K562 (cell line): Measurements from ENCODE around the gene PRELID3B. TPM values are rescaled to one million over a fixed set of nuclear protein-coding genes. Genes with fewer than 3 reads are reported as not detected.

ENCODE experiments used
- ATAC-seq: fragments of 200-7000 bp; cut with Tn5 transposase; 3 replicates; pipeline ENCODE4 v1.9.1; 2020; ENCODE audit warnings: moderate library complexity
- BruUV-seq: library from RNA; stranded (reverse); fragments of 400-500 nt; replicated peaks from 2 replicates; lab custom pipeline; 2021; lab: Mats Ljungman, UMichigan
- CTCF ChIA-PET: fragments of 300-600 bp; formaldehyde crosslinking; extraction: SDS; loops from one replicate; lab custom pipeline; 2021; ENCODE audit warnings: low intra/inter-chr PET ratio; lab: Yijun Ruan, JAX
- POLR2A ChIA-PET: fragments of 300-600, 350-650 bp; sonication (Branson Sonifier 250); formaldehyde crosslinking; extraction: SDS; loops from one replicate; lab custom pipeline; 2021; ENCODE audit warnings: antibody characterized with exemption, inconsistent platforms; lab: Yijun Ruan, JAX
- DNase-seq, 4 experiments: peaks; one replicate each; pipeline versions ENCODE4 v3.0.0 to v3.0.0-alpha.2; 2011 to 2018; ENCODE audit warnings: low spot score in 3 of 4, mixed read lengths in 3 of 4; ENCODE audit errors: extremely low read depth in 1 of 4
- FAIRE-seq: peaks from 2 replicates; lab custom pipeline; 2011; peaks lifted over from hg19 to GRCh38; lab: Jason Lieb, UNC
- H2AFZ ChIP-seq: 2 replicates; pipeline ENCODE4 v1.6.0; 2011; ENCODE audit warnings: low read depth, low read length, control low read depth, inconsistent platforms
- H3K27ac ChIP-seq: fragments of 200-600 bp; 3 replicates; pipeline ENCODE4 v1.8.0; 2011; ENCODE audit warnings: low read depth, mild to moderate bottlenecking, control low read depth, inconsistent platforms, low read length, moderate library complexity, mixed read lengths; ENCODE audit errors: extremely low read depth
- H3K27me3 ChIP-seq, 2 experiments: fragments of 300-600 bp in 1 of 2; 2 replicates in 1 of 2; 3 replicates in 1 of 2; pipeline versions ENCODE4 v1.6.0 to v1.8.0; 2011; ENCODE audit warnings: inconsistent platforms in 2 of 2, low read length in 2 of 2, mild to moderate bottlenecking in 1 of 2, mixed read lengths in 1 of 2, moderate library complexity in 1 of 2; ENCODE audit not compliant: control insufficient read depth in 2 of 2, insufficient read depth in 2 of 2
- H3K36me3 ChIP-seq: fragments of 300-600 bp; 3 replicates; pipeline ENCODE4 v1.8.0; 2011; ENCODE audit warnings: mild to moderate bottlenecking, low read length, inconsistent platforms; ENCODE audit not compliant: control insufficient read depth, insufficient read depth
- H3K4me1 ChIP-seq, 2 experiments: fragments of 200-600 bp in 1 of 2; replicated peaks in 1 of 2; 2 replicates in 1 of 2; 3 replicates in 1 of 2; pipeline versions ENCODE4 v1.5.1 to v1.8.0; 2011; ENCODE audit warnings: inconsistent platforms in 2 of 2, low read length in 2 of 2, mild to moderate bottlenecking in 1 of 2, mixed read lengths in 1 of 2, moderate library complexity in 1 of 2; ENCODE audit not compliant: control insufficient read depth in 2 of 2, insufficient read depth in 2 of 2
- H3K4me2 ChIP-seq: 2 replicates; pipeline ENCODE4 v1.6.1; 2011; ENCODE audit warnings: low read length, control low read depth, inconsistent platforms, mixed read lengths; ENCODE audit not compliant: insufficient read depth
- H3K4me3 ChIP-seq: fragments of 200-600 bp; sonication (generic), shearing (Covaris generic); 2 replicates; pipeline ENCODE4 v1.5.1; 2016; ENCODE audit warnings: control low read depth, inconsistent platforms
- H3K79me2 ChIP-seq: fragments of 200-600 bp; 3 replicates; pipeline ENCODE4 v1.8.0; 2011; ENCODE audit warnings: low read length, inconsistent platforms; ENCODE audit not compliant: control insufficient read depth, insufficient read depth
- H3K9ac ChIP-seq, 2 experiments: 2 replicates each; pipeline versions ENCODE4 v1.6.0 to v1.6.1; 2011; ENCODE audit warnings: low read depth in 2 of 2, low read length in 2 of 2, control low read depth in 1 of 2, inconsistent platforms in 1 of 2, mild to moderate bottlenecking in 1 of 2, mixed read lengths in 1 of 2; ENCODE audit not compliant: insufficient read depth in 1 of 2
- H3K9me1 ChIP-seq: one replicate; pipeline ENCODE4 v1.6.0; 2011; ENCODE audit warnings: inconsistent platforms, mild to moderate bottlenecking, low read length, moderate library complexity; ENCODE audit not compliant: control insufficient read depth, insufficient read depth
- H3K9me3 ChIP-seq: replicated peaks from 2 replicates; pipeline ENCODE4 v1.5.1; 2011; ENCODE audit warnings: low read depth, low read length, inconsistent platforms; ENCODE audit not compliant: control insufficient read depth, insufficient read depth
- H4K20me1 ChIP-seq: replicated peaks from 2 replicates; pipeline ENCODE4 v1.6.1; 2011; ENCODE audit warnings: low read length, inconsistent platforms, mixed read lengths; ENCODE audit not compliant: control insufficient read depth, insufficient read depth
- ESRRA ChIP-seq: fragments of 450-650 bp; IDR thresholded peaks from 2 replicates; pipeline ENCODE4 v1.6.1; 2014; ENCODE audit warnings: low read depth, mild to moderate bottlenecking, moderate library complexity, borderline replicate concordance
- NFIC ChIP-seq: fragments of 450-650 bp; IDR thresholded peaks from 2 replicates; pipeline ENCODE4 v1.6.1; 2017; ENCODE audit warnings: mild to moderate bottlenecking, inconsistent platforms
- SPI1 ChIP-seq: IDR thresholded peaks from 2 replicates; pipeline ENCODE4 v1.6.1; 2011; ENCODE audit warnings: low read depth, low read length, control low read depth, borderline replicate concordance
- TCF7 ChIP-seq: sonication (generic); IDR thresholded peaks from 2 replicates; pipeline ENCODE4 v1.6.1; 2016; ENCODE audit warnings: antibody characterized with exemption, borderline replicate concordance
- WGBS: fragments of 100-300 bp; shearing (Covaris generic); methylation state at CpG from one replicate; pipeline ENCODE4 v1.1.6; 2016; ENCODE audit warnings: low coverage, mixed read lengths; ENCODE audit not compliant: insufficient coverage; ENCODE audit errors: missing lambda C conversion rate; 5-methylcytosine and 5-hydroxymethylcytosine counted together
- in situ Hi-C: fragments of 300-500 bp; cut with MboI; formaldehyde crosslinking; loops from 4 replicates; pipeline ENCODE4 v1.15.0; 2018; ENCODE audit warnings: inconsistent platforms, mixed read lengths
- intact Hi-C: fragments of 100-400 bp; cut with micrococcal nuclease; formaldehyde crosslinking; loops from 2 replicates; pipeline ENCODE4 v1.14.2; 2022
- polyA plus RNA-seq, 8 experiments: library from polyadenylated mRNA; depleted of rRNA in 4 of 8; stranded (reverse) in 5 of 8; unstranded in 3 of 8; fragments of >200 nt; fragmentation: Nextera tagmentation in 2 of 8; fragmentation: Illumina TruSeq in 1 of 8; extraction: Ambion mirVana in 2 of 8; extraction: Trizol in 1 of 8; gene quantifications; 2 replicates each; pipeline versions ENCODE4 v1.2.1 to v1.2.3, GENCODE V29; 2011 to 2014; ENCODE audit warnings: inconsistent platforms in 1 of 8, missing spikeins in 1 of 8
- total RNA-seq, 7 experiments: library from RNA; depleted of rRNA in 6 of 7; stranded (reverse); fragments of >200 nt in 6 of 7; fragmentation: Illumina TruSeq in 2 of 7; extraction: Trizol in 2 of 7; gene quantifications; 2 replicates each; pipeline versions ENCODE4 v1.2.1 to v1.2.3, GENCODE V29; 2011 to 2021; ENCODE audit warnings: low replicate concordance in 1 of 7
- TF ChIP-seq, protein P1 (sequence below), 2 experiments: fragments of 450-650 bp; formaldehyde crosslinking in 1 of 2; IDR thresholded peaks; 2 replicates each; pipeline versions ENCODE4 v1.4.0 to v1.6.1; 2014 to 2020; ENCODE audit warnings: mild to moderate bottlenecking in 2 of 2, borderline replicate concordance in 1 of 2, low read depth in 1 of 2
- TF ChIP-seq, protein P2 (sequence below): fragments of 450-650 bp; formaldehyde crosslinking; IDR thresholded peaks from 2 replicates; pipeline ENCODE4 v1.4.0; 2020; ENCODE audit warnings: mild to moderate bottlenecking, mixed read lengths
- TF ChIP-seq, protein P3 (sequence below), 2 experiments: fragments of 250-450 bp in 1 of 2; fragments of 450-650 bp in 1 of 2; sonication (Bioruptor Pico) in 1 of 2; IDR thresholded peaks; 2 replicates each; pipeline versions ENCODE4 v1.6.1 to v1.8.0; 2016 to 2021; ENCODE audit warnings: mild to moderate bottlenecking in 2 of 2, moderate library complexity in 2 of 2, missing compliant biosample characterization in 1 of 2, missing genetic modification characterization in 1 of 2

The PRELID3B gene
- total and polyA plus RNA-seq, 9 of the 15 experiments (the other 6 are each of a cell fraction or from before 2014, with no cell fraction given): 77.0 to 186 (median 101) TPM

DNA sequence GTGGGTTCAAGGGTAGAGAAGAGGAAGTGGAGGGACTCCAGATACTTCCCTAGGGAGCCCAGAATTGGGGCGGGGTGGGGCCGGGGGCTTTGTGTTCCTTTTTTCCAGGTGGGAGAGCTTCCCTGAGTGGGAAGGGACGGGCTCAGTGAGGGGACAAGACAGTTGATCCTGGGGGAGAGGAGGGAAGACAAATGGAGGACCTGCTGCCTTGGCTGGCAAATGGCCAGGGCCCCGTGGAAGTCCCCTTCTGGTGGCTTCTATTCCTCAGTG is 38.2 kb downstream of the PRELID3B start:
- WGBS: 60% methylated on average over 2 of the region's 4 CpGs
- in situ Hi-C loops: no loop called here
- no peak overlapping the region for H3K4me3 ChIP-seq
- H3K9ac ChIP-seq: peak overlapping the region in 1 of 2 experiments; percentile 83; a peak in 2 of 4 replicates
- FAIRE-seq: no peak
- peaks cover 2% of the 10 kb centered on the region for H4K20me1 ChIP-seq
- H2AFZ ChIP-seq: no peak overlapping the region
- H3K9me3 ChIP-seq: no peaks in the 10 kb centered on the region
- H3K27ac ChIP-seq: no peak overlapping the region
- peaks cover 54% of the 10 kb centered on the region; the same call in 2 of the 3 replicates for H3K36me3 ChIP-seq
- BruUV-seq: no TSS peak
- no peaks in the 10 kb centered on the region for H3K27me3 ChIP-seq
- intact Hi-C loops: no loop called here
- TF ChIP-seq ESRRA: no peak
- TF ChIP-seq, protein P1, sequence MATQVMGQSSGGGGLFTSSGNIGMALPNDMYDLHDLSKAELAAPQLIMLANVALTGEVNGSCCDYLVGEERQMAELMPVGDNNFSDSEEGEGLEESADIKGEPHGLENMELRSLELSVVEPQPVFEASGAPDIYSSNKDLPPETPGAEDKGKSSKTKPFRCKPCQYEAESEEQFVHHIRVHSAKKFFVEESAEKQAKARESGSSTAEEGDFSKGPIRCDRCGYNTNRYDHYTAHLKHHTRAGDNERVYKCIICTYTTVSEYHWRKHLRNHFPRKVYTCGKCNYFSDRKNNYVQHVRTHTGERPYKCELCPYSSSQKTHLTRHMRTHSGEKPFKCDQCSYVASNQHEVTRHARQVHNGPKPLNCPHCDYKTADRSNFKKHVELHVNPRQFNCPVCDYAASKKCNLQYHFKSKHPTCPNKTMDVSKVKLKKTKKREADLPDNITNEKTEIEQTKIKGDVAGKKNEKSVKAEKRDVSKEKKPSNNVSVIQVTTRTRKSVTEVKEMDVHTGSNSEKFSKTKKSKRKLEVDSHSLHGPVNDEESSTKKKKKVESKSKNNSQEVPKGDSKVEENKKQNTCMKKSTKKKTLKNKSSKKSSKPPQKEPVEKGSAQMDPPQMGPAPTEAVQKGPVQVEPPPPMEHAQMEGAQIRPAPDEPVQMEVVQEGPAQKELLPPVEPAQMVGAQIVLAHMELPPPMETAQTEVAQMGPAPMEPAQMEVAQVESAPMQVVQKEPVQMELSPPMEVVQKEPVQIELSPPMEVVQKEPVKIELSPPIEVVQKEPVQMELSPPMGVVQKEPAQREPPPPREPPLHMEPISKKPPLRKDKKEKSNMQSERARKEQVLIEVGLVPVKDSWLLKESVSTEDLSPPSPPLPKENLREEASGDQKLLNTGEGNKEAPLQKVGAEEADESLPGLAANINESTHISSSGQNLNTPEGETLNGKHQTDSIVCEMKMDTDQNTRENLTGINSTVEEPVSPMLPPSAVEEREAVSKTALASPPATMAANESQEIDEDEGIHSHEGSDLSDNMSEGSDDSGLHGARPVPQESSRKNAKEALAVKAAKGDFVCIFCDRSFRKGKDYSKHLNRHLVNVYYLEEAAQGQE (IDR thresholded peaks at IDR 0.05; ENCODE audit: borderline replicate concordance): no peak
- TF ChIP-seq, protein P1 (CRISPR knock-in tag; IDR thresholded peaks at IDR 0.05; ENCODE audit: low read depth): no peak
- TF ChIP-seq, protein P2, sequence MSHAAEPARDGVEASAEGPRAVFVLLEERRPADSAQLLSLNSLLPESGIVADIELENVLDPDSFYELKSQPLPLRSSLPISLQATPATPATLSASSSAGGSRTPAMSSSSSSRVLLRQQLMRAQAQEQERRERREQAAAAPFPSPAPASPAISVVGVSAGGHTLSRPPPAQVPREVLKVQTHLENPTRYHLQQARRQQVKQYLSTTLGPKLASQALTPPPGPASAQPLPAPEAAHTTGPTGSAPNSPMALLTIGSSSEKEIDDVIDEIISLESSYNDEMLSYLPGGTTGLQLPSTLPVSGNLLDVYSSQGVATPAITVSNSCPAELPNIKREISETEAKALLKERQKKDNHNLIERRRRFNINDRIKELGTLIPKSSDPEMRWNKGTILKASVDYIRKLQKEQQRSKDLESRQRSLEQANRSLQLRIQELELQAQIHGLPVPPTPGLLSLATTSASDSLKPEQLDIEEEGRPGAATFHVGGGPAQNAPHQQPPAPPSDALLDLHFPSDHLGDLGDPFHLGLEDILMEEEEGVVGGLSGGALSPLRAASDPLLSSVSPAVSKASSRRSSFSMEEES: no peak
- TF ChIP-seq TCF7: no peak
- 0 out of 2 replicates have a peak, but pooled peaks have one; percentile 36 for TF ChIP-seq SPI1
- TF ChIP-seq NFIC: peak; percentile 50; the same call in 1 of the 2 replicates
- TF ChIP-seq, protein P3, sequence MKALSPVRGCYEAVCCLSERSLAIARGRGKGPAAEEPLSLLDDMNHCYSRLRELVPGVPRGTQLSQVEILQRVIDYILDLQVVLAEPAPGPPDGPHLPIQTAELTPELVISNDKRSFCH (CRISPR knock-in tag; IDR thresholded peaks at IDR 0.05): no peak
- TF ChIP-seq, protein P3 (tag; IDR thresholded peaks at IDR 0.05): no peak
- TF ChIP-seq, all 486 proteins: peak for 2
- CTCF ChIA-PET: no interaction called here
- Histone ChIP-seq H3K79me2 (peaks cover 41% of the 10 kb centered on the region), H3K9me1 (peaks cover 6% of the 10 kb centered on the region), H3K4me1 (peaks cover 29 to 76% of the 10 kb centered on the region in 2 experiments), H3K4me2 (no peak overlapping the region; the same call in 1 of the 2 replicates)
- POLR2A ChIA-PET: interaction anchor here (1.1 kb wide), 2 partner anchors 16 to 20 kb away, joined by 3 read pairs; no protein-coding TSS in a partner anchor
- ATAC-seq (no peak), DNase-seq (no peak)
